Spleen (tissue), 7 donors: ENCODE measurements around the gene PGAM2.
"Not testable (repeated sequence)": the region's sequence is repeated elsewhere in the genome, so short reads cannot be mapped to it uniquely, and the experiment has no call there.

ENCODE experiments used
- POLR2A ChIP-seq, 3 donors: fragments of 450-650 bp; IDR thresholded peaks; one replicate each; pipeline ENCODE4 v1.5.1; 2017; ENCODE audit warnings: antibody characterized with exemption in 3 of 3, mild to moderate bottlenecking in 1 of 3
- TF ChIP-seq, protein P1 (sequence below), 11 experiments: fragments of 200-600 bp in 7 of 11; fragments of 450-650 bp in 4 of 11; sonication (generic) in 4 of 11; IDR thresholded peaks in 8 of 11; conservative IDR thresholded peaks in 3 of 11; 1 replicate in 7 of 11; 2 replicates in 4 of 11; pipeline versions ENCODE4 v1.4.0 to v1.8.0; 2016 to 2021; ENCODE audit warnings: antibody characterized with exemption in 11 of 11, inconsistent platforms in 4 of 11, mild to moderate bottlenecking in 1 of 11
- donor health status: DM: no; HTN: no; CAD: no; lungs with moderate emphysema.
- donor health status: DM: no; HTN: no; CAD: no.
- donor health status: DM: no; HTN: no; CAD: no.

DNA sequence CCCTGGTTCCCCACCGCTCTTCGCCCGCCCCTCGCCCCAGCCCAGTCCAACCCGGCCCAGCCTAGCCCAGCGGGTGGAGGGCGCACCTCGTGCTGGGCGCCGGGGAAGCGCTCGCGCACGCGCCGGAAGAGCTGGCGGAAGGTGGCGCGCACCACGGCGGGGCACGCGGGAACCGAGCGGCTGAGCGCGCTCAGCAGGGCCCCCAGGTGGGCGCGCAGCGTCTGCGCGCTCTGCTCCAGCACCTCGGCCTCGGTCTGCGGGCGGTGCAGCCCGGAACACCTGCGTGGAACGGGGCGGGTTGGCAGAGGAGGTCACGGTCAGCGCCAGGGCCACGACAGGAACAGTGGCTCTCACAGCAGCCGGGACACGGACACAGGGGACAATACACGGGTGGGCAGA is 24.9 kb downstream of the PGAM2 start:
- TF ChIP-seq, protein P1, sequence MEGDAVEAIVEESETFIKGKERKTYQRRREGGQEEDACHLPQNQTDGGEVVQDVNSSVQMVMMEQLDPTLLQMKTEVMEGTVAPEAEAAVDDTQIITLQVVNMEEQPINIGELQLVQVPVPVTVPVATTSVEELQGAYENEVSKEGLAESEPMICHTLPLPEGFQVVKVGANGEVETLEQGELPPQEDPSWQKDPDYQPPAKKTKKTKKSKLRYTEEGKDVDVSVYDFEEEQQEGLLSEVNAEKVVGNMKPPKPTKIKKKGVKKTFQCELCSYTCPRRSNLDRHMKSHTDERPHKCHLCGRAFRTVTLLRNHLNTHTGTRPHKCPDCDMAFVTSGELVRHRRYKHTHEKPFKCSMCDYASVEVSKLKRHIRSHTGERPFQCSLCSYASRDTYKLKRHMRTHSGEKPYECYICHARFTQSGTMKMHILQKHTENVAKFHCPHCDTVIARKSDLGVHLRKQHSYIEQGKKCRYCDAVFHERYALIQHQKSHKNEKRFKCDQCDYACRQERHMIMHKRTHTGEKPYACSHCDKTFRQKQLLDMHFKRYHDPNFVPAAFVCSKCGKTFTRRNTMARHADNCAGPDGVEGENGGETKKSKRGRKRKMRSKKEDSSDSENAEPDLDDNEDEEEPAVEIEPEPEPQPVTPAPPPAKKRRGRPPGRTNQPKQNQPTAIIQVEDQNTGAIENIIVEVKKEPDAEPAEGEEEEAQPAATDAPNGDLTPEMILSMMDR (IDR thresholded peaks at IDR 0.05 in 8 of 11, conservative IDR thresholded peaks at IDR 0.05 in 3 of 11) = peak in 8 of 11 experiments; percentile 10 to 60 (median 44)
- not testable (repeated sequence) for TF ChIP-seq POLR2A (IDR thresholded peaks at IDR 0.05)
